ENCODE data around the gene PSME3IP1. TPM values are rescaled to one million over a fixed set of nuclear protein-coding genes. Genes with fewer than 3 reads are reported as not detected.

The PSME3IP1 gene
- polyA plus RNA-seq, 1 donor (not counting 4 experiments of a cell fraction or from before 2014, with no cell fraction given), result 75.7 TPM

DNA sequence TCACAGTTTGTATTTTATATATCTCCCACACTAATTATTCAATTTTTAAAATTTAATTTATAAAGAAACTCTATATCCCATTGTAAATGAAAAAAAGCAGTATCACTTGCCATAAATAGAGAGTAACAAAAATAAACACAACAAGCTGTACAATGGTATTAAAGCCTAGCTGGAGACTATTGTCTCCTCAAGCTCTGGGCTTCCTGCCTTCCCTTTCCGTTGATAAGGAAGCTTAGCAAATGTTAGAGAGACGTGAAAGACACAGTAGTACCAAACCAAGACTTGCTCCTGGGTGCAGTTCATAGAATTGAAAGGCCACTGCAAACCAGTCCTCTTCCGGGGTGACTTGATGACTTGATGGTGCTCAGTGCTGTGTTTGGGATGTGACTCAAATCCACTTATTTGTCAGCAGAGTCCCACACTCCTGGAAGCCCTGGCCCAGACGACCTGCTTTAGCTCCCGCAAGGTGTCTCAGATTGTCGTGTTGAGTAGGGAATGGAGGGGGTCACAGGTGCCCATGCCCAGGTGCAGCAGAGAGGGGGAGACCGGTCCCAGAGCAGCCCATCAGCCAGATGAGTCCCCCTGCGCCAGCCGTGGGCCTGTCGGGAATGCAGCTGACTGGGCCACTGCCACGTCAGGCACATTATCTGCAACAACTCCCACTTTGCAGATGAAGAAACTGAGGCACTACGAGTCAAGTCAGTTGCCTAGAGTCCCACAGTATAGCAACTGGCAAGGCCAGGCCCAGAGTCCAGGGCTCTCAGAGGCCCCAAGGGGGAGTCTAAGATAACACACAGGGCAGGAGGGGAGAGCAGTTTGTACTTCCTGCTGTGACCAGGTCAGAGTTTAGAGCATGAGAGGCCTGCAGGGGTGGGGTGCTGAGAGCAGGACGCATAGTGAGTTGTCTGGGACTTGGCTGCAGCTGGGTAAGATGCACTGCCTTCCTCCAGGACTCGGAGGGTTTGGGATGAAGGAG is 40.5 kb downstream of the PSME3IP1 start:
- H3K4me3 ChIP-seq (ENCODE audit: control insufficient read depth in 2 of 3, extremely low read depth in 1 of 3, insufficient read depth in 2 of 3, low read depth in 1 of 3, low read length in 3 of 3), result no peak overlapping the region
- TF ChIP-seq, protein P1, sequence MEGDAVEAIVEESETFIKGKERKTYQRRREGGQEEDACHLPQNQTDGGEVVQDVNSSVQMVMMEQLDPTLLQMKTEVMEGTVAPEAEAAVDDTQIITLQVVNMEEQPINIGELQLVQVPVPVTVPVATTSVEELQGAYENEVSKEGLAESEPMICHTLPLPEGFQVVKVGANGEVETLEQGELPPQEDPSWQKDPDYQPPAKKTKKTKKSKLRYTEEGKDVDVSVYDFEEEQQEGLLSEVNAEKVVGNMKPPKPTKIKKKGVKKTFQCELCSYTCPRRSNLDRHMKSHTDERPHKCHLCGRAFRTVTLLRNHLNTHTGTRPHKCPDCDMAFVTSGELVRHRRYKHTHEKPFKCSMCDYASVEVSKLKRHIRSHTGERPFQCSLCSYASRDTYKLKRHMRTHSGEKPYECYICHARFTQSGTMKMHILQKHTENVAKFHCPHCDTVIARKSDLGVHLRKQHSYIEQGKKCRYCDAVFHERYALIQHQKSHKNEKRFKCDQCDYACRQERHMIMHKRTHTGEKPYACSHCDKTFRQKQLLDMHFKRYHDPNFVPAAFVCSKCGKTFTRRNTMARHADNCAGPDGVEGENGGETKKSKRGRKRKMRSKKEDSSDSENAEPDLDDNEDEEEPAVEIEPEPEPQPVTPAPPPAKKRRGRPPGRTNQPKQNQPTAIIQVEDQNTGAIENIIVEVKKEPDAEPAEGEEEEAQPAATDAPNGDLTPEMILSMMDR (optimal IDR thresholded peaks at IDR 0.05 in 1 of 3, IDR thresholded peaks at IDR 0.05 in 1 of 3, conservative IDR thresholded peaks at IDR 0.05 in 1 of 3; ENCODE audit: extremely low read depth in 1 of 3, insufficient read depth in 2 of 3, low read length in 3 of 3), result no peak
- TF ChIP-seq EZH2 (IDR thresholded peaks at IDR 0.05; ENCODE audit: low read length), result no peak
- H3K4me2 ChIP-seq (ENCODE audit: control insufficient read depth, extremely low read depth, insufficient read depth, low read depth, low read length), result no peak overlapping the region
- H3K4me1 ChIP-seq (ENCODE audit: control insufficient read depth, extremely low read depth, insufficient read depth, low read length), result peaks cover 19% of the 10 kb centered on the region
- H4K20me1 ChIP-seq (ENCODE audit: control insufficient read depth, extremely low read depth, insufficient read depth, low read length), result no peaks in the 10 kb centered on the region
- H3K27ac ChIP-seq (ENCODE audit: control insufficient read depth, insufficient read depth, low read length), result no peak overlapping the region
- dilution Hi-C loops (cut with MboI; ENCODE audit: extremely low pct_ligation_motif_present, low sequenced_read_pairs), result no loop called here
- H3K27me3 ChIP-seq (ENCODE audit: control insufficient read depth, extremely low read depth, insufficient read depth, low read length), result no peaks in the 10 kb centered on the region
- no peak overlapping the region for H3K9ac ChIP-seq (ENCODE audit: control insufficient read depth, extremely low read depth, insufficient read depth, low read length)
- H3K79me2 ChIP-seq (ENCODE audit: control insufficient read depth, insufficient read depth, low read length), result no peaks in the 10 kb centered on the region
- no peak for FAIRE-seq
- no peak for DNase-seq (ENCODE audit: low read depth, low spot score)
- H3K36me3 ChIP-seq (ENCODE audit: control insufficient read depth in 2 of 2, extremely low read depth in 1 of 2, insufficient read depth in 2 of 2, low read length in 2 of 2), result peaks cover 0 to 6% of the 10 kb centered on the region in 2 experiments
- H2AFZ ChIP-seq (ENCODE audit: control insufficient read depth, low read length), result no peak overlapping the region
- peaks cover 5% of the 10 kb centered on the region for H3K9me1 ChIP-seq (ENCODE audit: control insufficient read depth, extremely low read depth, insufficient read depth, low read length)
- H3K9me3 ChIP-seq (ENCODE audit: control insufficient read depth, low read depth, low read length), result no peaks in the 10 kb centered on the region

DNA sequence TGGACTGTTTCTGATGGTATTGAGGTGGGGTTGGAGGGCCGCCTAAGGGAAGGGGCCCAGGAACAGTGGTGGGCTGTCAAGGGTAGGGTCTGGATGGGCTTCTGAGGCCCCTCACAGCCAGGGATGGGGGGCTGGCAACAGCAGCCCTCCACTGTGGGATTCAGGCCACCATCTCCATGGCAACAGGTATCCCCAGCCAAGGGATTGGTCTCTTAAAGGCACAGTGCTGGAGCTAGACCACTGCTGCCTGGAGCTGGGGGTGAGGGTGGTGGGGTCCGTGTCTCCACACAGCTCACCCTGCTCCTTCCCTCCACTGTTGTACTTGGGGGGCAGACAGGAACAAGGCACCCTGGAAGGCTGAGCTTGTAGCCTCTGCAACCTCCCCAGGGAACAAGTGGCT is 41.8 kb downstream of the PSME3IP1 start:
- no peaks in the 10 kb centered on the region for H3K79me2 ChIP-seq (ENCODE audit: control insufficient read depth, insufficient read depth, low read length)
- H3K4me1 ChIP-seq (ENCODE audit: control insufficient read depth, extremely low read depth, insufficient read depth, low read length), result peaks cover 26% of the 10 kb centered on the region
- TF ChIP-seq, protein P1 (optimal IDR thresholded peaks at IDR 0.05 in 1 of 3, IDR thresholded peaks at IDR 0.05 in 1 of 3, conservative IDR thresholded peaks at IDR 0.05 in 1 of 3; ENCODE audit: extremely low read depth in 1 of 3, insufficient read depth in 2 of 3, low read length in 3 of 3), result no peak
- no peak for TF ChIP-seq EZH2 (IDR thresholded peaks at IDR 0.05; ENCODE audit: low read length)

More for the DNA sequence above, 41.8 kb downstream of the PSME3IP1 start:
- DNase-seq (ENCODE audit: low read depth, low spot score), result no peak
- Histone ChIP-seq H3K9ac (ENCODE audit: control insufficient read depth, extremely low read depth, insufficient read depth, low read length) (no peak overlapping the region), H3K9me3 (ENCODE audit: control insufficient read depth, low read depth, low read length) (no peaks in the 10 kb centered on the region), H3K9me1 (ENCODE audit: control insufficient read depth, extremely low read depth, insufficient read depth, low read length) (peaks cover 5% of the 10 kb centered on the region), H3K4me3 (ENCODE audit: control insufficient read depth in 2 of 3, extremely low read depth in 1 of 3, insufficient read depth in 2 of 3, low read depth in 1 of 3, low read length in 3 of 3) (no peak overlapping the region), H4K20me1 (ENCODE audit: control insufficient read depth, extremely low read depth, insufficient read depth, low read length) (no peaks in the 10 kb centered on the region), H3K4me2 (ENCODE audit: control insufficient read depth, extremely low read depth, insufficient read depth, low read depth, low read length) (no peak overlapping the region), H3K27ac (ENCODE audit: control insufficient read depth, insufficient read depth, low read length) (no peak overlapping the region), H3K36me3 (ENCODE audit: control insufficient read depth in 2 of 2, extremely low read depth in 1 of 2, insufficient read depth in 2 of 2, low read length in 2 of 2) (peaks cover 0 to 3% of the 10 kb centered on the region in 2 experiments), H3K27me3 (ENCODE audit: control insufficient read depth, extremely low read depth, insufficient read depth, low read length) (no peaks in the 10 kb centered on the region), H2AFZ (ENCODE audit: control insufficient read depth, low read length) (no peak overlapping the region)
- dilution Hi-C loops (cut with MboI; ENCODE audit: extremely low pct_ligation_motif_present, low sequenced_read_pairs), result no loop called here
- FAIRE-seq, result no peak
